Stimulated activated CD8-positive, alpha-beta memory T cell treated with anti-CD3 and anti-CD28 coated beads, Interleukin-15, amount 100 ng/mL, for 1 hour (primary cell): Measurements from ENCODE around the gene GPD1.

ENCODE experiments used
- DNase-seq: peaks from one replicate; pipeline ENCODE4 v3.0.0-alpha.2; 2020; ENCODE audit warnings: low read depth

The GPD1 gene

DNA sequence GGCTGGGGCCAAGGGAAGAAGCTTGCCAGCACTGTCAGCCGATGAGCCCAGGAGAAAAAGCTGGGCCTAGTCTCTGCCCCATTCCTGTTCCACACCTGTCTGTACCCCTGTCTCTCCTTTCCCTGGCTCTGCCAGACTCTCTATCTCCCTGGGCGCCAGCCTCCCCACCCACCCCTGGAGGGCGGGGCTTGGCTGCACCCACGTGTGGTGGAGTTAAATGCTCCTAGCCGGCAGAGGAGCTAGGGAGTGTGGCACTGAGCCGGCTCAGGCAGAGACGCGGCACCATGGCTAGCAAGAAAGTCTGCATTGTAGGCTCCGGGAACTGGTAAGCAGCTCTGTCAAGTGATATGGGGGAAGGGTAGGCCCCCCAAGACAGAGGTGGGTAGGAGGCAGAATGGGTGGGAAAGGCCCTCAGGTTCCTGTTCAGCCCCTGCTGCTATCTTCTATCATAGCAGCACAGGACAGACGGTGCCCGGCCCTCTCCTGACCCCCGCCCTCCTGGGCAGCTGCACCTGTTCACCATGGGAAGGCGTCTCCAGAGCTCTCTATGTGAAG lies at the start of gene GPD1:
Gene GPD1 (plus strand): TSS at position 242 of the 555 bp plus-strand sequence. CDS start 43 bp downstream, at position 285.
- DNase-seq = no peak

GRCh38 chr12:50055831-50056638 lies 47.8 kb upstream of the GPD1 start:
- no peak for DNase-seq

GRCh38 chr12:50056639-50056976 lies 47.2 kb upstream of the GPD1 start:
- DNase-seq = no peak

DNA sequence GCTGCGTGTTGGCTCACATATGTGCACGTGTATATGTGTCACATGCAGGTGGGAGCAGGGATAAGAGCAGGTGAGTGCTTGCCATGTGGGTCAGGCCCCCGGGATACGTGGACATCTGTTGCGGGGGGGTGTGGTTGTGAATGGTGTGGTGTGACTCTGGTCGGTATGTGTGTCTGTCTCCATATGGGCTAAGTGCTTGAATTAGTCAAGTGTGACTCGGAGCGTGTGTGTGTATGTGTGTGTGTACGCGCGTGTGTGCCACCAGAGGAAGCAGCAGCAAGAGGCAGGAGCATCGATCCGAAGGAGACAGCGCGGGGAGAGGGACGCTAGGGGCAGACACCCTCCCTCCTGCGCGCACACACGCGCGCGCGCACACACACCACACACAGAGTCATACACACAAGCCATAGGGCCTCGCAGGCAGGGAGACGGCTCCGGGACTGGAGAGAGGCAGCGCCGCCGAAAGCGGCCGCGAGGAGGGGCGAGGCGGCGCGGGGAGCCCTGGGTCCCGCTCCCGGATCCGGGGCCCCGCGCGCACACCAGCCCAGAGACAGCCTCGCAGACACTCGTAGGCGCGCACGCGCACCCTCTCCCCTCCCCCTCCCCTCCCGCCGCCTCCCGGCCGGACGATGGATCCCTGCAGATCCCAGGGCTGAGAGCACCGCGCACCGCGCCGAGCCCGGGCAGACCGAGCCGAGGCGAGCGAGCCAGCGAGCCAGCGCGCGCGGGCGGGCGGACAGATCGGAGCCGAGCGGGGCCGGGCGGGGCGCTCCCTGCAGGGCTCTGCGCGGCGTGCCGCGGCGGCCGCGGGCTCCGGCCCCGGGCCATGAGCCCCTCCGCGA lies 46.6 kb upstream of the GPD1 start, which contains the start of gene ASIC1:
Gene ASIC1 (plus strand): TSS at position 597 of the 842 bp plus-strand sequence. CDS start 1,171 bp downstream, outside the sequence.
- DNase-seq = no peak

- DNase-seq = no peak
Measured at GRCh38 chr12:50057896-50058670, 45.7 kb upstream of the GPD1 start.

- DNase-seq = no peak
Measured at GRCh38 chr12:50058743-50059312, 45.0 kb upstream of the GPD1 start.

GRCh38 chr12:50059440-50060119 lies 44.2 kb upstream of the GPD1 start:
- no peak for DNase-seq

- DNase-seq = no peak
Measured at GRCh38 chr12:50060120-50060468, 43.7 kb upstream of the GPD1 start.

DNA sequence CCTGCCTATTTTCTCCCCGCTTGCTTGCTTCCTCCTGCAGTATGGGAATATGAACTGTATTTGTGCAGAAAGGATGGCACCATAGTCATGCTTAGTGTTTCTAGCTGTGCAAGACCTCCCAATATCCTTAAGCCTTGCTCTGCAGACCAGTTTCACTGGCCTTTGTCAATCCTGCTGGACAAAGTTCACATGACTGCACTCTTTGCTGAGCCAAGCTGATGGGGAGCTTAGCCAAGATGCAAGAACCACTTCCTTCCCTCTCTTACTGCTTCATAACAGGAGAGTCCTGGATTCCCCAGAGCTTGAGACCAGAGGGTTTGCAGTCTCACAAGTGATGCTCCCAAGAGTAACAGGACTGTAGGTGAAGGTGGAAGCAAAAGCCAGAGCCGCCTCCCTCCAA lies 42.6 kb upstream of the GPD1 start:
- no peak for DNase-seq

- no peak for DNase-seq
Measured at GRCh38 chr12:50061946-50062686, 41.7 kb upstream of the GPD1 start.

DNA sequence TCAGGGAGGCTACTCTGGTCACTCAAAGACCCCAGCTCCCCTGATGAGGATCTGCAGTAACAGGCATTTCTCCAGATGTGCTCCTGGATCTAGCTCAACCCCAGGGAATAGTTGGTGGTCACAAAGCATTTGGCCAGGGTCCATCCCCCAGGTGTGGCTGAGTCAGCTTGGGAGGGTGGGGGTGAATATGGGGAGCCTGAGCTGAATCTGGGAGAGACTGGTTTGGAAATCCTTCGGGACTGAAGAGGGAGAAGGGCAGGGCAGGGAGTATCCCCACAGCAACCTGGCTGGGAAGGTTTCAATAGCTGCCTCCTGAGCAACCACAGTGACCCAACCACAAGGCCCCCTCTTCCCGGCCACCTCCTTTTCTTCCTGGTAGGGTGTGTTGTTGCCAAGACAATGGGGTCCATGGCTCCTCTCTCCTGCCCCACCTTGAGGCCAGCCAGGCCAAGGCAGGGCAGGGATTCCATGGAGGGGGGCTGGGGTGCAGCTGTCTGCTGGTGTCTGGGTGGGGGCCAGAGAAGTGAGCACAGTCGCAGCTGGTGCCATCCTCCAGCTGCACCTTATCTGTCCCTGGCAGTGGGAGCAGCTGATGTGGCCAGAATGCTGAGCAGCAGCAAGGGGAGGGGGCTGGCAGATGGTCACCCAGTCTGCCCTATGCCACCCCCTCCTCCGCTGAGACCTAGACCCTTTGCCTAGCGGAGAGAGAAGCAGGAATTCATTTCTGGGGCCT lies 40.9 kb upstream of the GPD1 start:
- DNase-seq = no peak

DNA sequence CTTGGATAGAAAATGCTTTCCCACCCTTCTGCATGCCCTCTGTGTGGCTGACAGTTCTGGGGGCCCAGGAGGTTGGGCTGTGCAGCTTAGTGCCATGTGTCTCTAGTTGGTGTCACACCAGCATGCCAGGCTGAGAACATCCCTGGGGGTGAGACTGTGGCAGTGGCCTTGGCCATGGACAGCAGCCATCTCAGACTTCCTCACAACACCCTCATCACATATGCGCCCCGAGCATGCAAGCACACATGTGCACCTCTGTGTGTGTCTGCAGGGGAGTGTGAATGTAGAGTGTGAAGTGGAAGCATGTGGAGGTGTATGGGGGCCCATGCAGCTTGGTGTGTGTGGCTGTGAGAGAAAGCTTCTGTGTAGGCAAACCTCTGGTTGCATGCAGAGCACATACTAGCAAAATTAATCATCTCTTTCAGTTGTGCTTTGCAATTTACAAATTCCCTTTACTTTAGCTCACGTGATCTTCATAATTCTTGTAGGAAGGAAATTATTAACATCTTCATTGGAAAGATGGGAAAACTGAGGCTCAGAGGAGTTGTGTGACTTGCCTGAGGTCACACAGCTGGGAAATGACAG lies 38.0 kb upstream of the GPD1 start:
- no peak for DNase-seq

- no peak for DNase-seq
Measured at GRCh38 chr12:50066402-50066801, 37.4 kb upstream of the GPD1 start.

GRCh38 chr12:50069069-50069468 lies 34.7 kb upstream of the GPD1 start:
- DNase-seq = no peak

GRCh38 chr12:50069539-50069938 lies 34.3 kb upstream of the GPD1 start:
- DNase-seq = no peak

GRCh38 chr12:50070314-50071060 lies 33.3 kb upstream of the GPD1 start:
- peak; percentile 62 for DNase-seq

- no peak for DNase-seq
Measured at GRCh38 chr12:50072198-50072907, 31.5 kb upstream of the GPD1 start.

DNA sequence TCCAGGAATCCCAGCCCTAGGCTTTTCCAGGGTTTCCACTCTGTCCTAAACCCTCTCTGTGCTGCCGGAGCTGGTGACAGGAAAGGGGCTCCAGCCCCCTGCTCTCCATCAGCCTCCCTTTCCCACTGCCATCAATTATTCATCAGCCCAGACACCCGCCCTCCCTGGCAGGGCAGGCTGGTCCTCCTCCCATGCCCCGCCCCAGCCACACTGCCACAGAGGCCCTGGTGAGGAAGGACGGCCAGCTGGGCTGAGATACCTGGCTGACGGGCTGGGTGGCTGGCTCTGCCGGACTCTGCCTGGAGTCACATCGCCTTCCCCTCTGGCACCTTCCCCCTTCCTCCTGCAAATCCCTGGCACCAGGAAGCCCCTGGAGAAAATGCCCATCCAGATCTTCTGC lies 30.6 kb upstream of the GPD1 start:
- no peak for DNase-seq
